WTC11 (cell line): ENCODE measurements around the gene NGDN. TPM values are rescaled to one million over a fixed set of nuclear protein-coding genes. Genes with fewer than 3 reads are reported as not detected.

ENCODE experiments used
- ATAC-seq: fragments of 200-7000 bp; cut with Tn5 transposase; 2 replicates; pipeline ENCODE4 v1.10.0; 2021; ENCODE audit warnings: mild to moderate bottlenecking, moderate library complexity
- CTCF ChIA-PET: fragments of 300-600 bp; sonication (Branson Sonifier 250); formaldehyde crosslinking; loops from one replicate; lab custom pipeline; 2021; ENCODE audit warnings: antibody characterized with exemption; lab: Charles Lee
- POLR2A ChIA-PET: fragments of 350-600 bp; sonication (Branson Sonifier 250); formaldehyde crosslinking; loops from one replicate; lab custom pipeline; 2021; ENCODE audit warnings: antibody characterized with exemption; lab: Charles Lee
- DNase-seq: peaks from one replicate; pipeline ENCODE4 v3.0.0; 2021; ENCODE audit warnings: low spot score
- H3K27ac Mint-ChIP-seq: 2 replicates; pipeline ENCODE4 v1.8.0; 2021; ENCODE audit warnings: mixed read lengths
- H3K27me3 Mint-ChIP-seq: 2 replicates; pipeline ENCODE4 v1.8.0; 2021; ENCODE audit warnings: low read depth, mild to moderate bottlenecking, moderate library complexity, mixed read lengths
- H3K36me3 Mint-ChIP-seq: 2 replicates; pipeline ENCODE4 v1.8.0; 2021; ENCODE audit warnings: mixed read lengths
- H3K4me1 Mint-ChIP-seq: 2 replicates; pipeline ENCODE4 v1.8.0; 2022; ENCODE audit warnings: mixed read lengths
- H3K4me3 Mint-ChIP-seq: 2 replicates; pipeline ENCODE4 v1.8.0; 2021; ENCODE audit warnings: mild to moderate bottlenecking, moderate library complexity, mixed read lengths
- H3K9me3 Mint-ChIP-seq: 2 replicates; pipeline ENCODE4 v1.8.0; 2021; ENCODE audit warnings: mixed read lengths
- ARID4B ChIP-seq: sonication (generic); formaldehyde crosslinking; IDR thresholded peaks from 2 replicates; pipeline ENCODE4 v1.8.0; 2023; ENCODE audit warnings: missing genetic modification reagents, mild to moderate bottlenecking, borderline replicate concordance
- CREB1 ChIP-seq: sonication (generic); formaldehyde crosslinking; IDR thresholded peaks from 2 replicates; pipeline ENCODE4 v1.8.0; 2023; ENCODE audit warnings: mild to moderate bottlenecking, missing genetic modification reagents
- ELF4 ChIP-seq: sonication (generic); formaldehyde crosslinking; IDR thresholded peaks from 2 replicates; pipeline ENCODE4 v1.8.1; 2022; ENCODE audit warnings: low read depth, mild to moderate bottlenecking, moderate library complexity, missing genetic modification reagents
- ESRRA ChIP-seq: sonication (generic); formaldehyde crosslinking; IDR thresholded peaks from 2 replicates; pipeline ENCODE4 v1.8.1; 2022; ENCODE audit warnings: mild to moderate bottlenecking, missing genetic modification reagents, borderline replicate concordance
- ETV6 ChIP-seq: sonication (generic); formaldehyde crosslinking; IDR thresholded peaks from 2 replicates; pipeline ENCODE4 v1.8.1; 2022; ENCODE audit warnings: mild to moderate bottlenecking, missing genetic modification reagents
- FOXK1 ChIP-seq: sonication (generic); formaldehyde crosslinking; IDR thresholded peaks from 2 replicates; pipeline ENCODE4 v1.8.0; 2022; ENCODE audit warnings: mild to moderate bottlenecking, moderate library complexity, missing genetic modification reagents
- IRF1 ChIP-seq: sonication (generic); formaldehyde crosslinking; IDR thresholded peaks from 2 replicates; pipeline ENCODE4 v1.8.0; 2023; ENCODE audit warnings: missing genetic modification reagents
- MAX ChIP-seq: sonication (generic); formaldehyde crosslinking; IDR thresholded peaks from 2 replicates; pipeline ENCODE4 v1.8.0; 2022; ENCODE audit warnings: mild to moderate bottlenecking, missing genetic modification reagents
- MYBL2 ChIP-seq: sonication (generic); formaldehyde crosslinking; IDR thresholded peaks from 2 replicates; pipeline ENCODE4 v1.8.1; 2023; ENCODE audit warnings: mild to moderate bottlenecking, moderate library complexity, missing genetic modification reagents
- NFE2L1 ChIP-seq: sonication (generic); formaldehyde crosslinking; IDR thresholded peaks from 2 replicates; pipeline ENCODE4 v1.8.1; 2023; ENCODE audit warnings: missing genetic modification reagents
- SMAD4 ChIP-seq: sonication (generic); formaldehyde crosslinking; IDR thresholded peaks from 2 replicates; pipeline ENCODE4 v1.8.0; 2022; ENCODE audit warnings: mild to moderate bottlenecking, missing genetic modification reagents
- STAT6 ChIP-seq: sonication (generic); formaldehyde crosslinking; conservative IDR thresholded peaks from 2 replicates; pipeline ENCODE4 v1.8.1; 2023; ENCODE audit warnings: mild to moderate bottlenecking, low read depth, missing genetic modification reagents, moderate library complexity
- ZBTB21 ChIP-seq: sonication (generic); formaldehyde crosslinking; IDR thresholded peaks from 2 replicates; pipeline ENCODE4 v1.8.1; 2023; ENCODE audit warnings: mild to moderate bottlenecking, missing genetic modification reagents, borderline replicate concordance
- ZMAT4 ChIP-seq: fragments of 250-450 bp; sonication (Bioruptor Pico); IDR thresholded peaks from 2 replicates; pipeline ENCODE4 v1.9.0; 2021; ENCODE audit warnings: mild to moderate bottlenecking
- ZNF121 ChIP-seq: sonication (generic); formaldehyde crosslinking; IDR thresholded peaks from 2 replicates; pipeline ENCODE4 v1.8.0; 2023; ENCODE audit warnings: missing genetic modification reagents
- total RNA-seq: library from RNA; stranded (reverse); gene quantifications from 3 replicates; pipeline ENCODE4 v1.2.3, GENCODE V29; 2021
- TF ChIP-seq, protein P1 (sequence below): sonication (generic); formaldehyde crosslinking; IDR thresholded peaks from 2 replicates; pipeline ENCODE4 v1.8.1; 2023; ENCODE audit warnings: mild to moderate bottlenecking, moderate library complexity, missing genetic modification reagents

Gene NGDN
- total RNA-seq, 1 experiment from 2014 or later: 45.5 TPM

GRCh38 chr14:23438101-23438971 is 31.2 kb upstream of the NGDN start (continued):
- no peak for TF ChIP-seq ZMAT4 (CRISPR knock-in tag)
- TF ChIP-seq ARID4B (CRISPR knock-in tag): no peak
- no peak for TF ChIP-seq STAT6 (CRISPR knock-in tag)
- no peak for TF ChIP-seq ESRRA (CRISPR knock-in tag)

GRCh38 chr14:23439107-23439835 is 30.2 kb upstream of the NGDN start:
- peaks cover 26% of the 10 kb centered on the region for H3K4me1 Mint-ChIP-seq
- H3K9me3 Mint-ChIP-seq: no peaks in the 10 kb centered on the region
- TF ChIP-seq IRF1 (CRISPR knock-in tag) (no peak), NFE2L1 (CRISPR knock-in tag) (no peak), ETV6 (CRISPR knock-in tag) (no peak), ZNF121 (CRISPR knock-in tag) (no peak), STAT6 (CRISPR knock-in tag) (no peak), FOXK1 (no peak), MAX (CRISPR knock-in tag) (no peak), ZBTB21 (CRISPR knock-in tag) (no peak), SMAD4 (CRISPR knock-in tag) (no peak), ELF4 (CRISPR knock-in tag) (no peak), MYBL2 (CRISPR knock-in tag) (no peak), CREB1 (CRISPR knock-in tag) (no peak)
- TF ChIP-seq, protein P1, sequence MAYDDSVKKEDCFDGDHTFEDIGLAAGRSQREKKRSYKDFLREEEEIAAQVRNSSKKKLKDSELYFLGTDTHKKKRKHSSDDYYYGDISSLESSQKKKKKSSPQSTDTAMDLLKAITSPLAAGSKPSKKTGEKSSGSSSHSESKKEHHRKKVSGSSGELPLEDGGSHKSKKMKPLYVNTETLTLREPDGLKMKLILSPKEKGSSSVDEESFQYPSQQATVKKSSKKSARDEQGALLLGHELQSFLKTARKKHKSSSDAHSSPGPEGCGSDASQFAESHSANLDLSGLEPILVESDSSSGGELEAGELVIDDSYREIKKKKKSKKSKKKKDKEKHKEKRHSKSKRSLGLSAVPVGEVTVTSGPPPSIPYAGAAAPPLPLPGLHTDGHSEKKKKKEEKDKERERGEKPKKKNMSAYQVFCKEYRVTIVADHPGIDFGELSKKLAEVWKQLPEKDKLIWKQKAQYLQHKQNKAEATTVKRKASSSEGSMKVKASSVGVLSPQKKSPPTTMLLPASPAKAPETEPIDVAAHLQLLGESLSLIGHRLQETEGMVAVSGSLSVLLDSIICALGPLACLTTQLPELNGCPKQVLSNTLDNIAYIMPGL (CRISPR knock-in tag): no peak
- H3K4me3 Mint-ChIP-seq: no peak overlapping the region
- H3K27ac Mint-ChIP-seq: no peak overlapping the region
- CTCF ChIA-PET: interaction anchor here (0.8 to 1.9 kb wide), 3 partner anchors 17 to 73 kb away, joined by 3 to 6 read pairs (median 5); no protein-coding TSS in a partner anchor
- no peak for DNase-seq
- peaks cover 24% of the 10 kb centered on the region for H3K27me3 Mint-ChIP-seq
- POLR2A ChIA-PET: no interaction called here
- ATAC-seq: no peak
- H3K36me3 Mint-ChIP-seq: no peaks in the 10 kb centered on the region
